ENCODE data around the gene UBAC2.

DNA sequence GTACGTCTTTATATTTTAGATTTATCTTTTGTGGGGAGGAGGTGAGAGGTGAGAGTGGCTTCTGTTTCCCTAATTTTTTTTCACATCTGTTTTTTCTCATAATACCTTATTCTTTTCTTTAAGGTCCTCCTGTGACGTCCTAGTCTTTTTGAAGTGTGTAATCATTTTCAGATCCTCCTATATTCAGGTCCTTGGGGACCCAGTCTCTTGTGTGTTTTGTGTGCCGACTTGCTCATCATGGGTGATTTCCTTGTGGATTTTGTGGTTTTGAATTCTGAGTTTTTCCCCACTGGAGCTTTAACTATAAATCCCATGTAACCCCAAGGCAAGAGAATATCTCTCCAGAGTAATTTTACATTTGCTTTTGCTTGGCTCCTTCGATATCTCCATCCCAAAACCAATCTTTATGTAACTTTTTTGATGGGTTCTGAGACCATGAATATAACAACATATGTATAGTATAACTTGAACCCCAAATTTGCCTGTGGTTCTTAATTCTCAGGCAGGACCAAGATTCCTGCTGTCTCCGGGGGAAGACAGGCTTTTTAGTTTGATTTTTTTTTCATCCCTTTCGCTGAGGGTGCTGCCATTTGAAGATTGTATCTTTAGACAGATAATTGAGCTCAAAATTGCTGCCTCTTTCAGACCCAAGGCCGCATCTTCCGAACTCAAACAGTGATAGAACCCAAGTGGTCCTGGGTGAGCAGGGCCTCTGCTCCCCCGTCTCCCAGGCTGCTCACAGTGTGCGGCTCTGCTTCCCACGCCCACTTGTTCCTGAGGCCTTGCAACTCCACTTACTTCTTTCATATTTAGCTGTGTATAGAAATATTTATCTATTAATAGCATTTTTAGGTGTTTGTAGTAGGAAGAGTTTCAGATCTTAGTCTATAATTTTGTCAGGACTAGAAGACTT, 165.7 kb downstream of the UBAC2 start:
- TF ChIP-seq EZH2 (IDR thresholded peaks at IDR 0.05; ENCODE audit: borderline replicate concordance, low read depth, low read length, severe bottlenecking) (no peak), POLR2A (IDR thresholded peaks at IDR 0.05; ENCODE audit: low read depth, low read length) (no peak)
